ENCODE data around the gene SRSF2. TPM values are rescaled to one million over a fixed set of nuclear protein-coding genes. Genes with fewer than 3 reads are reported as not detected.
"Not testable (repeated sequence)": the region's sequence is repeated elsewhere in the genome, so short reads cannot be mapped to it uniquely, and the experiment has no call there.

The SRSF2 gene
- total and polyA plus RNA-seq, 2 experiments from 2014 or later = 123 to 165 TPM

GRCh38 chr17:76748657-76749056 lies 11.5 kb upstream of the SRSF2 start:
- Histone ChIP-seq H3F3A (ENCODE audit: insufficient read depth) (no peaks in the 10 kb centered on the region), H4K20me1 (ENCODE audit: insufficient read depth) (no peaks in the 10 kb centered on the region), H3K4me1 (ENCODE audit: insufficient read depth) (no peaks in the 10 kb centered on the region), H2AFZ (no peak overlapping the region), H3K36me3 (ENCODE audit: low read depth) (peaks cover 14% of the 10 kb centered on the region; the same call in 1 of the 2 replicates), H3K9ac (no peak overlapping the region), H3K27me3 (replicated peaks; ENCODE audit: insufficient read depth) (no peaks in the 10 kb centered on the region), H3K4me2 (ENCODE audit: unreplicated experiment) (no peak overlapping the region), H3K4me3 (no peak overlapping the region), H3K9me3 (ENCODE audit: low read depth) (no peaks in the 10 kb centered on the region), H3K9me2 (ENCODE audit: insufficient read depth) (no peaks in the 10 kb centered on the region), H3K27ac (no peak overlapping the region), H3K79me2 (ENCODE audit: insufficient read depth) (no peaks in the 10 kb centered on the region)
- in situ Hi-C loops (cut with MboI) = no loop called here
- DNase-seq = no peak
- TF ChIP-seq EZH2phosphoT487 (IDR thresholded peaks at IDR 0.05; ENCODE audit: insufficient read depth, low read depth) (no peak), EZH2 (IDR thresholded peaks at IDR 0.05; ENCODE audit: insufficient read depth, poor library complexity, severe bottlenecking) (no peak)
- WGBS, 2 experiments (ENCODE audit: low coverage in 1 of 2, low lambda C conversion rate in 2 of 2, missing lambda C conversion rate in 2 of 2) = 100% methylated on average over 1 of the region's 1 CpG

- WGBS, 2 experiments (ENCODE audit: low coverage in 1 of 2, low lambda C conversion rate in 2 of 2, missing lambda C conversion rate in 2 of 2) = 84 to 88% methylated on average over 7 to 9 of the region's 9 CpGs
- in situ Hi-C loops (cut with MboI) = no loop called here
- Histone ChIP-seq H3K27ac (no peak overlapping the region), H3K4me1 (ENCODE audit: insufficient read depth) (no peaks in the 10 kb centered on the region), H3K9me2 (ENCODE audit: insufficient read depth) (no peaks in the 10 kb centered on the region), H3K36me3 (ENCODE audit: low read depth) (peaks cover 14% of the 10 kb centered on the region; the same call in 1 of the 2 replicates), H4K20me1 (ENCODE audit: insufficient read depth) (no peaks in the 10 kb centered on the region), H3K9me3 (ENCODE audit: low read depth) (no peaks in the 10 kb centered on the region), H3K4me3 (no peak overlapping the region), H3K79me2 (ENCODE audit: insufficient read depth) (no peaks in the 10 kb centered on the region), H3F3A (ENCODE audit: insufficient read depth) (no peaks in the 10 kb centered on the region), H2AFZ (no peak overlapping the region), H3K4me2 (ENCODE audit: unreplicated experiment) (no peak overlapping the region), H3K9ac (no peak overlapping the region), H3K27me3 (replicated peaks; ENCODE audit: insufficient read depth) (no peaks in the 10 kb centered on the region)
- no peak for TF ChIP-seq EZH2 (IDR thresholded peaks at IDR 0.05; ENCODE audit: insufficient read depth, poor library complexity, severe bottlenecking)
- no peak for TF ChIP-seq EZH2phosphoT487 (IDR thresholded peaks at IDR 0.05; ENCODE audit: insufficient read depth, low read depth)
- no peak for DNase-seq
Observed at GRCh38 chr17:76747716-76748363, 10.7 kb upstream of the SRSF2 start.

DNA sequence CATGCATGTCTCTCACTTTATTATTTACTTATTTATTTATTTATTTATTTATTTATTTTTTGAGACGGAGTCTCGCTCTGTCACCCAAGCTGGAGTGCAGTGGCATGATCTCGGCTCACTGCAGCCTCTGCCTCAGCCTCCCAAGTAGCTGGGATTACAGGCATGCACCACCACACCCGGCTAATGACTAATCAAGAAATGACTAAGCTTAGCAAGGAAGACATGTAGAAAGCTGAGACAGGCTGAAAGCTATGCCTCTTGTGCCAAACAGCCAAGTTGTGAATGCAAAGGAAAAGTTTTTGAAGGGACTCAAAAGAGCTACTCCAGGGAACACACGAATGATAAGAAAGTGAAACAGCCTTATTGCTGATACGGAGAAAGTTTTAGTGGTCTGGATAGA lies 8.7 kb upstream of the SRSF2 start:
- H3K27me3 ChIP-seq (replicated peaks; ENCODE audit: insufficient read depth); H2AFZ ChIP-seq; H3K9me3 ChIP-seq (ENCODE audit: low read depth); in situ Hi-C loops (cut with MboI); H3K4me2 ChIP-seq (ENCODE audit: unreplicated experiment); H3K9ac ChIP-seq; H3K4me1 ChIP-seq (ENCODE audit: insufficient read depth); H3K9me2 ChIP-seq (ENCODE audit: insufficient read depth); H3K4me3 ChIP-seq; H3K79me2 ChIP-seq (ENCODE audit: insufficient read depth); H3F3A ChIP-seq (ENCODE audit: insufficient read depth); H3K27ac ChIP-seq; H4K20me1 ChIP-seq (ENCODE audit: insufficient read depth): not testable (repeated sequence)
- WGBS, 2 experiments (ENCODE audit: low coverage in 1 of 2, low lambda C conversion rate in 2 of 2, missing lambda C conversion rate in 2 of 2) = 95 to 96% methylated on average over 6 of the region's 6 CpGs
- DNase-seq = peak; percentile 63
- peaks cover 14% of the 10 kb centered on the region; the same call in 1 of the 2 replicates for H3K36me3 ChIP-seq (ENCODE audit: low read depth)

- Histone ChIP-seq H3K4me1 (ENCODE audit: insufficient read depth) (peaks cover 7% of the 10 kb centered on the region; the same call in 1 of the 2 replicates), H3K79me2 (ENCODE audit: insufficient read depth) (peaks cover 14% of the 10 kb centered on the region), H3K9me2 (ENCODE audit: insufficient read depth) (no peaks in the 10 kb centered on the region), H3F3A (ENCODE audit: insufficient read depth) (no peaks in the 10 kb centered on the region), H3K27me3 (replicated peaks; ENCODE audit: insufficient read depth) (no peaks in the 10 kb centered on the region), H3K4me3 (no peak overlapping the region), H3K36me3 (ENCODE audit: low read depth) (peaks cover 14% of the 10 kb centered on the region; the same call in 1 of the 2 replicates), H2AFZ (no peak overlapping the region), H3K27ac (no peak overlapping the region), H4K20me1 (ENCODE audit: insufficient read depth) (no peaks in the 10 kb centered on the region), H3K9ac (no peak overlapping the region), H3K4me2 (ENCODE audit: unreplicated experiment) (no peak overlapping the region), H3K9me3 (ENCODE audit: low read depth) (no peaks in the 10 kb centered on the region)
- TF ChIP-seq EZH2phosphoT487 (IDR thresholded peaks at IDR 0.05; ENCODE audit: insufficient read depth, low read depth) (no peak), EZH2 (IDR thresholded peaks at IDR 0.05; ENCODE audit: insufficient read depth, poor library complexity, severe bottlenecking) (no peak)
- DNase-seq = no peak
- in situ Hi-C loops (cut with MboI) = no loop called here
- WGBS, 2 experiments (ENCODE audit: low coverage in 1 of 2, low lambda C conversion rate in 2 of 2, missing lambda C conversion rate in 2 of 2) = 98 to 100% methylated on average over 2 of the region's 2 CpGs
Observed at GRCh38 chr17:76744747-76745146, 7.6 kb upstream of the SRSF2 start.

DNA sequence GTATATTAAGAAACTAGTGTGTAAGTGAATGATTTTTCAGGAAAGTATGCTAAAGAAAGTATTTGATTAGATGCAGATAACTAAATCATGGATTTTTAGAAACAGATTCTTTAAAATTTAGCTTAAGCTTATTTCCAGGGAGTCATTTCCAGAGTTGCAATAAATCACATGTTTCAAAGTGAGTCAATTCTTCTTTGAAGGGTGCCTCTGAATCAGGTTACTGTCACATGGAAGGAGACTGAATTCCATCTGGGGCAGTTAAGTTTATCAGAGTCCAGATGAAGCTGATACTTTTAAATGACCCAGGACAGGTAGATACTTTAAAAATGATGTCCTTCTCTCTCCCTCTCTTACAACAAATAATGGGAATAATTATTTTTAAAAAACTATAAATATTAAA lies 5.8 kb upstream of the SRSF2 start:
- no peak overlapping the region for H3K4me2 ChIP-seq (ENCODE audit: unreplicated experiment)
- in situ Hi-C loops (cut with MboI) = no loop called here
- TF ChIP-seq EZH2 (IDR thresholded peaks at IDR 0.05; ENCODE audit: insufficient read depth, poor library complexity, severe bottlenecking) (no peak), EZH2phosphoT487 (IDR thresholded peaks at IDR 0.05; ENCODE audit: insufficient read depth, low read depth) (no peak)
- H3K27me3 ChIP-seq (replicated peaks; ENCODE audit: insufficient read depth) = no peaks in the 10 kb centered on the region
- H2AFZ ChIP-seq = no peak overlapping the region
- H3K4me1 ChIP-seq (ENCODE audit: insufficient read depth) = peaks cover 17% of the 10 kb centered on the region
- DNase-seq = peak; percentile 33
- H3K9ac ChIP-seq = no peak overlapping the region
- H3K4me3 ChIP-seq = no peak overlapping the region
- peaks cover 30% of the 10 kb centered on the region for H3K79me2 ChIP-seq (ENCODE audit: insufficient read depth)
- H3K9me3 ChIP-seq (ENCODE audit: low read depth) = no peaks in the 10 kb centered on the region
- H3K36me3 ChIP-seq (ENCODE audit: low read depth) = peaks cover 14% of the 10 kb centered on the region; the same call in 1 of the 2 replicates
- peaks cover 8% of the 10 kb centered on the region; the same call in 1 of the 2 replicates for H3F3A ChIP-seq (ENCODE audit: insufficient read depth)
- H3K27ac ChIP-seq = no peak overlapping the region
- no peaks in the 10 kb centered on the region for H3K9me2 ChIP-seq (ENCODE audit: insufficient read depth)
- no peaks in the 10 kb centered on the region for H4K20me1 ChIP-seq (ENCODE audit: insufficient read depth)
